Nephron progenitor cell (in vitro differentiated cells): Measurements from ENCODE around the gene NRG2.

Experiments used
- DNase-seq: peaks from one replicate; pipeline ENCODE4 v3.0.0; 2021
- H3K27ac Mint-ChIP-seq: 2 replicates; pipeline ENCODE4 v1.8.0; 2021; ENCODE audit warnings: mild to moderate bottlenecking, moderate library complexity, mixed read lengths
- H3K27me3 Mint-ChIP-seq: 2 replicates; pipeline ENCODE4 v1.8.0; 2021; ENCODE audit warnings: mild to moderate bottlenecking, low read depth, mixed read lengths; ENCODE audit not compliant: poor library complexity
- H3K36me3 Mint-ChIP-seq: 2 replicates; pipeline ENCODE4 v1.8.0; 2021; ENCODE audit warnings: low read depth, mixed read lengths
- H3K4me1 Mint-ChIP-seq: 2 replicates; pipeline ENCODE4 v1.8.0; 2021; ENCODE audit warnings: mixed read lengths
- H3K4me3 Mint-ChIP-seq: 2 replicates; pipeline ENCODE4 v1.8.0; 2021; ENCODE audit warnings: mild to moderate bottlenecking, moderate library complexity, mixed read lengths
- H3K9me3 Mint-ChIP-seq: 2 replicates; pipeline ENCODE4 v1.8.0; 2021; ENCODE audit warnings: mild to moderate bottlenecking, moderate library complexity, mixed read lengths
- TF ChIP-seq, protein P1 (sequence below): fragments of 200-600 bp; sonication (generic); IDR thresholded peaks from 2 replicates; pipeline ENCODE4 v1.5.0; 2021; ENCODE audit warnings: antibody characterized with exemption

NRG2 gene

DNA sequence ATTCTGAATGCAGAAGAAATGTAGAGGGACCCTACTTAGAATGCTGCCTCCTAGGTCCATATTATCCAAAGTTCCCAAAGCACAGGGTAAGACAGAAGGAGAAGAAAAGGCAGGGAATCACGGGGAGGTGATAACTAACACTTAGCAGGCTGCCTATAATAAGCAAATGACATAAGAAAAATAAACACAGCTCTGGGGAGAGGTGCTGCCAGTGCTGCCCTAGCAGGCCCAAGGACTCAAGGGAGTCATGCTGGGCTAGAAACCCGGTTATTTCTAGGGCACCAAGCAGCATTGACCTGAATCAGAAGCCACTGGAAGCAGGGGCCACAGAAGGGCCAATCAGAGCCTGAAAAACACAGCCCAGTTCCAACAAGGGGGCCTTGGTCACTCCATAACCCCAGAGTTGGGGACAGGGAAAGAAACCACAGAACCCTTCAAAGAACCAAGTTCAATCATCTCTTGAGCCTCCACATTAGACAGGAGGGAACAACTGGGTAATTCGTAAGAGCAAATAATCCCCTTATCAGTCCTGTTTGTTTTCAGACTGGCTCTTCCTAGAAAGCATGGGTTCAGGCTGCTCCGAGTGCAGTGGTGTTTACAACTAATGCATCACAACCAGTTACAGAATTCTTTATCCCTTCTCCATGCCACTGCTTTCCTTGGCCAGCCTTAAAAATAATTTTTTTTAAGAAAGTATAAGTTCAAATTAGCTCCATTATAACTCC lies 24.0 kb downstream of the NRG2 start:
- no peak overlapping the region for H3K27ac Mint-ChIP-seq

DNA sequence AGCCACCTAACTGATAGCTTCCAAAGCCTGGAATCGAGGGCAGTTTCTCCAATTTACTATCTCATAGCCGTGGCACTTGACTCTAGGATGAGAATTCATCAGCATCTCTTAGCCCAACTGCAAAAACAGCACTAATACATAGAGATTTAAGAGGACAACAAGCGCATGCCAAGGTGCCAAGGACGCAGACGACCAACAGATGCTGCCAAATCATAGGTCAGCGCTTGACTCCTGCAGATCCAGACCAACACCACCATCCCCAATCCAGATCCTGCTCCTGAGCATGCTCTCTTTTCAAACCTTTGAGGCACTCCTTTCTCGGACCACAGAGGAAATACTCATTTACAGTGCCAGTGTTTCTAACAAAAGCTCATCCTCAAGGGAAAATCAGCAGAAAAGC lies 24.6 kb downstream of the NRG2 start:
- Mint-ChIP-seq H3K4me1 (no peaks in the 10 kb centered on the region), H3K27me3 (peaks cover 18% of the 10 kb centered on the region), H3K9me3 (no peaks in the 10 kb centered on the region), H3K4me3 (no peak overlapping the region), H3K27ac (no peak overlapping the region), H3K36me3 (no peaks in the 10 kb centered on the region)
- DNase-seq: no peak
- TF ChIP-seq, protein P1, sequence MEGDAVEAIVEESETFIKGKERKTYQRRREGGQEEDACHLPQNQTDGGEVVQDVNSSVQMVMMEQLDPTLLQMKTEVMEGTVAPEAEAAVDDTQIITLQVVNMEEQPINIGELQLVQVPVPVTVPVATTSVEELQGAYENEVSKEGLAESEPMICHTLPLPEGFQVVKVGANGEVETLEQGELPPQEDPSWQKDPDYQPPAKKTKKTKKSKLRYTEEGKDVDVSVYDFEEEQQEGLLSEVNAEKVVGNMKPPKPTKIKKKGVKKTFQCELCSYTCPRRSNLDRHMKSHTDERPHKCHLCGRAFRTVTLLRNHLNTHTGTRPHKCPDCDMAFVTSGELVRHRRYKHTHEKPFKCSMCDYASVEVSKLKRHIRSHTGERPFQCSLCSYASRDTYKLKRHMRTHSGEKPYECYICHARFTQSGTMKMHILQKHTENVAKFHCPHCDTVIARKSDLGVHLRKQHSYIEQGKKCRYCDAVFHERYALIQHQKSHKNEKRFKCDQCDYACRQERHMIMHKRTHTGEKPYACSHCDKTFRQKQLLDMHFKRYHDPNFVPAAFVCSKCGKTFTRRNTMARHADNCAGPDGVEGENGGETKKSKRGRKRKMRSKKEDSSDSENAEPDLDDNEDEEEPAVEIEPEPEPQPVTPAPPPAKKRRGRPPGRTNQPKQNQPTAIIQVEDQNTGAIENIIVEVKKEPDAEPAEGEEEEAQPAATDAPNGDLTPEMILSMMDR: no peak

More for the DNA sequence above, 24.0 kb downstream of the NRG2 start:
- Mint-ChIP-seq H3K36me3 (no peaks in the 10 kb centered on the region), H3K9me3 (no peaks in the 10 kb centered on the region), H3K4me1 (no peaks in the 10 kb centered on the region), H3K27me3 (peaks cover 18% of the 10 kb centered on the region), H3K4me3 (no peak overlapping the region)
- TF ChIP-seq, protein P1: no peak
- DNase-seq: no peak

DNA sequence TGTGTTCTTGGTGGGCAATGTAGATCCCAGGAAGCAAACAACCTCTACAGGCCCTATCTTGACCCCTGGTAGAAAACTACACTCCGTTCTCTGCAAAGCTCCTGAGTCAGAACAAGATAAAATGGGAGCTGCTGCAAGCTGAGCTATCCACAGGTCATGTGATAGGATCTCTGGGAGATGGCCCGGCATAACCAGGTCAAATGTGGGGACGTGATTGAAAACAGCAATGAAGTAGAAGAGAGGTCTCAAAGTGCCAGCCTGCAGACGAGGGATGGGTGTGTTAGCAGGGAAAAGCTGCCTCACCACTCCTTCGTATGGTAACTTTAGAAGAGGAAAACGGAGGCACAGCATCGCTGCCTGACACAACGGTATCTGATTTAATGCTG lies 25.0 kb downstream of the NRG2 start:
- H3K27me3 Mint-ChIP-seq: peaks cover 18% of the 10 kb centered on the region
- no peak for DNase-seq
- H3K4me3 Mint-ChIP-seq: no peak overlapping the region
- no peaks in the 10 kb centered on the region for H3K36me3 Mint-ChIP-seq
- H3K27ac Mint-ChIP-seq: no peak overlapping the region
- TF ChIP-seq, protein P1: no peak
- H3K4me1 Mint-ChIP-seq: no peaks in the 10 kb centered on the region
- H3K9me3 Mint-ChIP-seq: no peaks in the 10 kb centered on the region

DNA sequence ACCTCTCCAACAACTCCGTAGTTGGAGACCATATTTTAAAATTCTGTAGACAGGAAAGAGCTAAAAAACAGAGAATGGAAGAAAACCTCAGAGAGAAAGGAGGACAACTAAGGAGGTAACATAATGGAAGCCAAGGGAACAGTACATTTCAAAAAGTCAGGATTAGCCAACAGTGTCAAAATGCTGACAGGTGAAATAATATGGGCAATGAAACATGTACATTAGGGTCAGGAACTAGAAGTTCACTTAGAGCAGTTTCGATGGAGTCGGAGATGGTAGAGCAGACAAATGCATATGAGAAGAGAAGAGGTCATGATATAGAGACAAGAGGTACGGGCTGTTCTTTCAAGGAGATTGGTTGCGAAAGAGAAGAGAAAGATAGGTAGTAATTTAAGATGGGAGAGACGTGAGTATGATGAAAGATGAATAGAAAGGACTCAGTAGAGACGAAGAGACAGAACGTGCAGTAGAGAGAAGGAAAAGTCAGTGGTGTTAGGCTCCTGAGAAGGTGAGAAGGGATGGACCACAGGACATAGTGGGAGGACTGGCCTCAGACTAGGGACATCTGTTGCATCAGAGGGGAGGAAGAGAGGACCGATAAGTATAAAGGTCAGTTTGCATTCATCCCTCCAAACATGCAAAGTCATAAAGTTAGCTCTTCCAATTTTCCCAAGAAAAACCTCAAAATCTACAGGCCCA lies 25.6 kb downstream of the NRG2 start:
- Mint-ChIP-seq H3K27ac (no peak overlapping the region), H3K4me3 (no peak overlapping the region), H3K9me3 (no peaks in the 10 kb centered on the region), H3K4me1 (no peaks in the 10 kb centered on the region), H3K27me3 (peaks cover 18% of the 10 kb centered on the region), H3K36me3 (no peaks in the 10 kb centered on the region)
- TF ChIP-seq, protein P1: no peak
- no peak for DNase-seq

DNA sequence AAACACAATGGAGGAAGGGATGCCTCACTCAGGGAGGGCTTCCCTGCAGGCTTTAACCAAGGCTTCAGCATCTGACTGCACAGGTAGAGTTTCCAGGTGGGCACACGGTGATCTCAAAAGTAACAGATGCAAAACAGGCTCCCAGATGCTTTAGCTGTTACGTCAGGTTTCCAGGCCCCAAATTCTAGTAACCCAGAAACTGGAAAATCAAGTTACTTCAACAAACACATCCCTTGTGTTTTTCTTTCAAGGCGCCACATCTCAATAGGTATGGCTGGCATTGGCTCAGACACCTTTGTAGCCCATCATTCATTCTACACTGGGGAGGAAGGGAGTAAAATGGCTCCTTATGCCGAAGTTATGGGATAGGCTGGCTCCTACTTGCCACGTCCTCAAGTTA lies 27.4 kb downstream of the NRG2 start:
- H3K36me3 Mint-ChIP-seq: no peaks in the 10 kb centered on the region
- DNase-seq: no peak
- no peak overlapping the region for H3K4me3 Mint-ChIP-seq
- peaks cover 16% of the 10 kb centered on the region for H3K27me3 Mint-ChIP-seq
- TF ChIP-seq, protein P1: no peak
- H3K27ac Mint-ChIP-seq: no peak overlapping the region
- no peaks in the 10 kb centered on the region for H3K4me1 Mint-ChIP-seq
- no peaks in the 10 kb centered on the region for H3K9me3 Mint-ChIP-seq

DNA sequence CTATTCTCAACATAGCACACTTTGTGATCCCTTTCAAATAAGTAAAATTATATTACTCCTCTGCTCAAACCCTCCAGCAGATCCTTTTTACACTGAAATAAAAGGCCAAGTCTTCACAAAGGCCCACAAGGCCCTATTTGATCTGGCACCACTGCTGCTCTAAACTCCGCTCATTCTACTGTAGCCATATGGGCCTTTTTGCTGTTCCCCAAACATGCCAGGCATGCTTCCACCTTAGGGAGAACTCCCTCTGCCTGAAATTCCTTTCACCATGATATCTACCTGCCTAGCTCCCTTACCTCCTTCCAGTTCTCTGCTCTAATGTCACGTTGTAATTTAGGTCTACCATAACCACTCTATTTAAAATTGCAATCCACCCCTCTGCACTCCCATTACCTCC lies 28.3 kb downstream of the NRG2 start:
- DNase-seq: no peak
- Mint-ChIP-seq H3K4me3 (no peak overlapping the region), H3K9me3 (no peaks in the 10 kb centered on the region), H3K36me3 (no peaks in the 10 kb centered on the region), H3K27me3 (peaks cover 8% of the 10 kb centered on the region), H3K27ac (no peak overlapping the region), H3K4me1 (no peaks in the 10 kb centered on the region)
- TF ChIP-seq, protein P1: no peak
